WTC11 (cell line): Measurements from ENCODE around the gene VCL. TPM values are rescaled to one million over a fixed set of nuclear protein-coding genes. Genes with fewer than 3 reads are reported as not detected.

ENCODE experiments used
- ATAC-seq: fragments of 200-7000 bp; cut with Tn5 transposase; 2 replicates; pipeline ENCODE4 v1.10.0; 2021; ENCODE audit warnings: mild to moderate bottlenecking, moderate library complexity
- CTCF ChIA-PET: fragments of 300-600 bp; sonication (Branson Sonifier 250); formaldehyde crosslinking; loops from one replicate; lab custom pipeline; 2021; ENCODE audit warnings: antibody characterized with exemption; lab: Charles Lee
- POLR2A ChIA-PET: fragments of 350-600 bp; sonication (Branson Sonifier 250); formaldehyde crosslinking; loops from one replicate; lab custom pipeline; 2021; ENCODE audit warnings: antibody characterized with exemption; lab: Charles Lee
- DNase-seq: peaks from one replicate; pipeline ENCODE4 v3.0.0; 2021; ENCODE audit warnings: low spot score
- H3K27ac Mint-ChIP-seq: 2 replicates; pipeline ENCODE4 v1.8.0; 2021; ENCODE audit warnings: mixed read lengths
- H3K27me3 Mint-ChIP-seq: 2 replicates; pipeline ENCODE4 v1.8.0; 2021; ENCODE audit warnings: low read depth, mild to moderate bottlenecking, moderate library complexity, mixed read lengths
- H3K36me3 Mint-ChIP-seq: 2 replicates; pipeline ENCODE4 v1.8.0; 2021; ENCODE audit warnings: mixed read lengths
- H3K4me1 Mint-ChIP-seq: 2 replicates; pipeline ENCODE4 v1.8.0; 2022; ENCODE audit warnings: mixed read lengths
- H3K4me3 Mint-ChIP-seq: 2 replicates; pipeline ENCODE4 v1.8.0; 2021; ENCODE audit warnings: mild to moderate bottlenecking, moderate library complexity, mixed read lengths
- H3K9me3 Mint-ChIP-seq: 2 replicates; pipeline ENCODE4 v1.8.0; 2021; ENCODE audit warnings: mixed read lengths
- ATF1 ChIP-seq: sonication (generic); formaldehyde crosslinking; IDR thresholded peaks from 2 replicates; pipeline ENCODE4 v1.8.1; 2023; ENCODE audit warnings: mild to moderate bottlenecking, moderate library complexity, missing genetic modification reagents
- CBFB ChIP-seq: sonication (generic); formaldehyde crosslinking; IDR thresholded peaks from 2 replicates; pipeline ENCODE4 v1.8.1; 2022; ENCODE audit warnings: mild to moderate bottlenecking, low read depth, missing genetic modification reagents
- CREM ChIP-seq: sonication (generic); formaldehyde crosslinking; IDR thresholded peaks from 2 replicates; pipeline ENCODE4 v1.8.1; 2022; ENCODE audit warnings: mild to moderate bottlenecking, missing genetic modification reagents, moderate library complexity
- FOXP1 ChIP-seq: sonication (generic); formaldehyde crosslinking; IDR thresholded peaks from 2 replicates; pipeline ENCODE4 v1.8.0; 2022; ENCODE audit warnings: missing genetic modification reagents, mild to moderate bottlenecking, moderate library complexity, borderline replicate concordance
- FOXP4 ChIP-seq: sonication (generic); formaldehyde crosslinking; IDR thresholded peaks from 2 replicates; pipeline ENCODE4 v1.8.0; 2022; ENCODE audit warnings: mild to moderate bottlenecking, missing genetic modification reagents
- GABPB1 ChIP-seq: sonication (generic); formaldehyde crosslinking; IDR thresholded peaks from 2 replicates; pipeline ENCODE4 v1.8.1; 2023; ENCODE audit warnings: mild to moderate bottlenecking, missing genetic modification reagents
- GTF2I ChIP-seq: fragments of 250-450 bp; sonication (Bioruptor Pico); conservative IDR thresholded peaks from 2 replicates; pipeline ENCODE4 v1.4.0; 2021; ENCODE audit warnings: mild to moderate bottlenecking
- HMGA2 ChIP-seq: fragments of 250-450 bp; sonication (Bioruptor Pico); IDR thresholded peaks from 2 replicates; pipeline ENCODE4 v1.4.0; 2021; ENCODE audit warnings: mild to moderate bottlenecking, moderate library complexity
- HMGXB4 ChIP-seq: sonication (generic); formaldehyde crosslinking; IDR thresholded peaks from 2 replicates; pipeline ENCODE4 v1.8.1; 2023; ENCODE audit warnings: mild to moderate bottlenecking, moderate library complexity, missing genetic modification reagents
- IRF2 ChIP-seq: sonication (generic); formaldehyde crosslinking; IDR thresholded peaks from 2 replicates; pipeline ENCODE4 v1.8.0; 2022; ENCODE audit warnings: low read depth, missing genetic modification reagents, borderline replicate concordance
- JAZF1 ChIP-seq: fragments of 250-450 bp; sonication (Bioruptor Pico); IDR thresholded peaks from 2 replicates; pipeline ENCODE4 v1.9.0; 2021; ENCODE audit warnings: moderate library complexity, mild to moderate bottlenecking, inconsistent platforms
- MYBL2 ChIP-seq: sonication (generic); formaldehyde crosslinking; IDR thresholded peaks from 2 replicates; pipeline ENCODE4 v1.8.1; 2023; ENCODE audit warnings: mild to moderate bottlenecking, moderate library complexity, missing genetic modification reagents
- PRRX2 ChIP-seq: fragments of 250-450 bp; sonication (Bioruptor Pico); IDR thresholded peaks from 2 replicates; pipeline ENCODE4 v1.8.0; 2021; ENCODE audit warnings: mild to moderate bottlenecking
- SMAD3 ChIP-seq: sonication (generic); formaldehyde crosslinking; IDR thresholded peaks from 2 replicates; pipeline ENCODE4 v1.8.0; 2022; ENCODE audit warnings: missing genetic modification reagents, mild to moderate bottlenecking, borderline replicate concordance
- SOX15 ChIP-seq: fragments of 250-450 bp; sonication (Bioruptor Pico); IDR thresholded peaks from 2 replicates; pipeline ENCODE4 v1.9.0; 2021; ENCODE audit warnings: mild to moderate bottlenecking
- TCF7 ChIP-seq: sonication (generic); formaldehyde crosslinking; IDR thresholded peaks from 2 replicates; pipeline ENCODE4 v1.8.0; 2022; ENCODE audit warnings: mild to moderate bottlenecking, low read depth, missing genetic modification reagents, moderate library complexity
- TEAD1 ChIP-seq: sonication (generic); formaldehyde crosslinking; IDR thresholded peaks from 2 replicates; pipeline ENCODE4 v1.8.0; 2022; ENCODE audit warnings: mild to moderate bottlenecking, missing genetic modification reagents
- USF2 ChIP-seq: sonication (generic); formaldehyde crosslinking; IDR thresholded peaks from 2 replicates; pipeline ENCODE4 v1.8.1; 2023; ENCODE audit warnings: mild to moderate bottlenecking, missing genetic modification reagents, moderate library complexity
- ZNF219 ChIP-seq: sonication (generic); formaldehyde crosslinking; IDR thresholded peaks from 2 replicates; pipeline ENCODE4 v1.8.0; 2023; ENCODE audit warnings: missing genetic modification reagents, mild to moderate bottlenecking, borderline replicate concordance
- ZNF232 ChIP-seq: sonication (generic); formaldehyde crosslinking; IDR thresholded peaks from 2 replicates; pipeline ENCODE4 v1.8.0; 2022; ENCODE audit warnings: mild to moderate bottlenecking, missing genetic modification reagents
- ZNF416 ChIP-seq: fragments of 250-450 bp; sonication (Bioruptor Pico); IDR thresholded peaks from 2 replicates; pipeline ENCODE4 v1.9.0; 2021; ENCODE audit warnings: mild to moderate bottlenecking, inconsistent platforms
- total RNA-seq: library from RNA; stranded (reverse); gene quantifications from 3 replicates; pipeline ENCODE4 v1.2.3, GENCODE V29; 2021
- TF ChIP-seq, protein P1 (sequence below): sonication (generic); formaldehyde crosslinking; IDR thresholded peaks from 2 replicates; pipeline ENCODE4 v1.8.0; 2023; ENCODE audit warnings: mild to moderate bottlenecking, missing genetic modification reagents

Gene VCL
- total RNA-seq, 1 experiment from 2014 or later, result 225 TPM

- Mint-ChIP-seq H3K36me3 (no peaks in the 10 kb centered on the region), H3K4me1 (peaks cover 19% of the 10 kb centered on the region), H3K27ac (peak overlapping the region; percentile 39; the same call in 1 of the 2 replicates), H3K9me3 (no peaks in the 10 kb centered on the region), H3K27me3 (no peaks in the 10 kb centered on the region), H3K4me3 (no peak overlapping the region)
- DNase-seq (no peak), ATAC-seq (peak; percentile 36; the same call in 1 of the 2 replicates)
- ChIA-PET POLR2A (interaction anchor here (0.6 to 1.4 kb wide), 4 partner anchors 11 to 83 kb away, joined by 3 to 4 read pairs (median 4); no protein-coding TSS in a partner anchor), CTCF (interaction anchor here (0.6 to 1.1 kb wide), 2 partner anchors 16 to 76 kb away, joined by 3 to 5 read pairs; no protein-coding TSS in a partner anchor)
- no peak for TF ChIP-seq GABPB1 (CRISPR knock-in tag)
- TF ChIP-seq CREM (CRISPR knock-in tag), result no peak
- TF ChIP-seq TEAD1 (CRISPR knock-in tag), result no peak
- TF ChIP-seq FOXP4 (CRISPR knock-in tag), result no peak
- TF ChIP-seq MYBL2, result no peak
- no peak for TF ChIP-seq SOX15 (CRISPR knock-in tag)
Observed at GRCh38 chr10:73983096-73984047, 14.5 kb upstream of the VCL start.

- DNase-seq (no peak), ATAC-seq (no peak)
- TF ChIP-seq ZNF416 (CRISPR knock-in tag), result no peak
- no peak for TF ChIP-seq CBFB (CRISPR knock-in tag)
- no peak for TF ChIP-seq PRRX2 (CRISPR knock-in tag)
- TF ChIP-seq SMAD3, result no peak
- TF ChIP-seq HMGXB4, result no peak
- no peak for TF ChIP-seq GTF2I (CRISPR knock-in tag)
- TF ChIP-seq ZNF232 (CRISPR knock-in tag), result no peak
- TF ChIP-seq HMGA2, result no peak
- no peak for TF ChIP-seq IRF2
- TF ChIP-seq FOXP1 (CRISPR knock-in tag), result no peak
- no peak for TF ChIP-seq JAZF1 (CRISPR knock-in tag)
- TF ChIP-seq ZNF219 (CRISPR knock-in tag), result no peak
- no peak for TF ChIP-seq USF2 (CRISPR knock-in tag)
- no peak for TF ChIP-seq TCF7 (CRISPR knock-in tag)
- TF ChIP-seq, protein P1, sequence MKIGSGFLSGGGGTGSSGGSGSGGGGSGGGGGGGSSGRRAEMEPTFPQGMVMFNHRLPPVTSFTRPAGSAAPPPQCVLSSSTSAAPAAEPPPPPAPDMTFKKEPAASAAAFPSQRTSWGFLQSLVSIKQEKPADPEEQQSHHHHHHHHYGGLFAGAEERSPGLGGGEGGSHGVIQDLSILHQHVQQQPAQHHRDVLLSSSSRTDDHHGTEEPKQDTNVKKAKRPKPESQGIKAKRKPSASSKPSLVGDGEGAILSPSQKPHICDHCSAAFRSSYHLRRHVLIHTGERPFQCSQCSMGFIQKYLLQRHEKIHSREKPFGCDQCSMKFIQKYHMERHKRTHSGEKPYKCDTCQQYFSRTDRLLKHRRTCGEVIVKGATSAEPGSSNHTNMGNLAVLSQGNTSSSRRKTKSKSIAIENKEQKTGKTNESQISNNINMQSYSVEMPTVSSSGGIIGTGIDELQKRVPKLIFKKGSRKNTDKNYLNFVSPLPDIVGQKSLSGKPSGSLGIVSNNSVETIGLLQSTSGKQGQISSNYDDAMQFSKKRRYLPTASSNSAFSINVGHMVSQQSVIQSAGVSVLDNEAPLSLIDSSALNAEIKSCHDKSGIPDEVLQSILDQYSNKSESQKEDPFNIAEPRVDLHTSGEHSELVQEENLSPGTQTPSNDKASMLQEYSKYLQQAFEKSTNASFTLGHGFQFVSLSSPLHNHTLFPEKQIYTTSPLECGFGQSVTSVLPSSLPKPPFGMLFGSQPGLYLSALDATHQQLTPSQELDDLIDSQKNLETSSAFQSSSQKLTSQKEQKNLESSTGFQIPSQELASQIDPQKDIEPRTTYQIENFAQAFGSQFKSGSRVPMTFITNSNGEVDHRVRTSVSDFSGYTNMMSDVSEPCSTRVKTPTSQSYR, result no peak
- TF ChIP-seq ATF1, result no peak
- no peak for TF ChIP-seq CREM (CRISPR knock-in tag)
- Mint-ChIP-seq H3K27me3 (no peaks in the 10 kb centered on the region), H3K36me3 (no peaks in the 10 kb centered on the region), H3K4me1 (peaks cover 2% of the 10 kb centered on the region; the same call in 1 of the 2 replicates), H3K4me3 (no peak overlapping the region), H3K27ac (no peak overlapping the region), H3K9me3 (no peaks in the 10 kb centered on the region)
- POLR2A ChIA-PET, result no interaction called here
- CTCF ChIA-PET, result no interaction called here
Observed at GRCh38 chr10:73989594-73990150, 8.2 kb upstream of the VCL start.
